MCF 10A (cell line): ENCODE results near the gene R3HDM4. TPM values are rescaled to one million over a fixed set of nuclear protein-coding genes. Genes with fewer than 3 reads are reported as not detected.
A peak's percentile ranks its signal among the peaks of the same experiment; 100 is the strongest.

Source experiments
- BruUV-seq: library from RNA; stranded (reverse); fragments of 400-500 nt; replicated peaks from 2 replicates; lab custom pipeline; 2021; lab: Mats Ljungman, UMichigan
- CTCF ChIA-PET: fragments of 300-600 bp; sonication (Branson Sonifier 250); formaldehyde crosslinking; extraction: SDS; loops from one replicate; lab custom pipeline; 2021; ENCODE audit warnings: antibody characterized with exemption, inconsistent platforms; lab: Yijun Ruan, JAX
- POLR2A ChIA-PET: fragments of 300-600, 350-650 bp; sonication (Branson Sonifier 250); formaldehyde crosslinking; extraction: SDS; loops from one replicate; lab custom pipeline; 2020; ENCODE audit warnings: antibody characterized with exemption, inconsistent platforms; lab: Yijun Ruan, JAX
- DNase-seq: peaks from one replicate; pipeline ENCODE4 v3.0.0-alpha.2; 2018; ENCODE audit not compliant: unreplicated experiment
- H3K27ac Mint-ChIP-seq: one replicate; pipeline ENCODE4 v1.8.0; 2022; ENCODE audit warnings: mild to moderate bottlenecking, low read depth, mixed read lengths; ENCODE audit not compliant: unreplicated experiment
- H3K27me3 Mint-ChIP-seq: one replicate; pipeline ENCODE4 v1.8.0; 2022; ENCODE audit warnings: mixed read lengths; ENCODE audit not compliant: insufficient read depth, unreplicated experiment
- H3K36me3 Mint-ChIP-seq: one replicate; pipeline ENCODE4 v1.8.0; 2022; ENCODE audit warnings: mild to moderate bottlenecking, moderate library complexity, mixed read lengths; ENCODE audit not compliant: insufficient read depth, unreplicated experiment
- H3K4me1 Mint-ChIP-seq: one replicate; pipeline ENCODE4 v1.8.0; 2022; ENCODE audit warnings: mixed read lengths; ENCODE audit not compliant: insufficient read depth, unreplicated experiment
- H3K4me3 Mint-ChIP-seq: one replicate; pipeline ENCODE4 v1.8.0; 2022; ENCODE audit warnings: mild to moderate bottlenecking, moderate library complexity, mixed read lengths; ENCODE audit not compliant: unreplicated experiment
- H3K9me3 Mint-ChIP-seq: one replicate; pipeline ENCODE4 v1.8.0; 2022; ENCODE audit warnings: mixed read lengths; ENCODE audit not compliant: unreplicated experiment
- CTCF ChIP-seq: fragments of 200-600 bp; IDR thresholded peaks from one replicate; pipeline ENCODE4 v1.8.0; 2022; ENCODE audit warnings: antibody characterized with exemption, mild to moderate bottlenecking; ENCODE audit not compliant: unreplicated experiment
- intact Hi-C: fragments of 100-400 bp; cut with micrococcal nuclease; formaldehyde crosslinking; loops from 2 replicates; pipeline ENCODE4 v1.14.1; 2022
- total RNA-seq: library from RNA; stranded (reverse); gene quantifications from 2 replicates; pipeline ENCODE4 v1.2.3, GENCODE V29; 2022

R3HDM4 gene
- total RNA-seq, 1 experiment from 2014 or later: 73.6 TPM

DNA sequence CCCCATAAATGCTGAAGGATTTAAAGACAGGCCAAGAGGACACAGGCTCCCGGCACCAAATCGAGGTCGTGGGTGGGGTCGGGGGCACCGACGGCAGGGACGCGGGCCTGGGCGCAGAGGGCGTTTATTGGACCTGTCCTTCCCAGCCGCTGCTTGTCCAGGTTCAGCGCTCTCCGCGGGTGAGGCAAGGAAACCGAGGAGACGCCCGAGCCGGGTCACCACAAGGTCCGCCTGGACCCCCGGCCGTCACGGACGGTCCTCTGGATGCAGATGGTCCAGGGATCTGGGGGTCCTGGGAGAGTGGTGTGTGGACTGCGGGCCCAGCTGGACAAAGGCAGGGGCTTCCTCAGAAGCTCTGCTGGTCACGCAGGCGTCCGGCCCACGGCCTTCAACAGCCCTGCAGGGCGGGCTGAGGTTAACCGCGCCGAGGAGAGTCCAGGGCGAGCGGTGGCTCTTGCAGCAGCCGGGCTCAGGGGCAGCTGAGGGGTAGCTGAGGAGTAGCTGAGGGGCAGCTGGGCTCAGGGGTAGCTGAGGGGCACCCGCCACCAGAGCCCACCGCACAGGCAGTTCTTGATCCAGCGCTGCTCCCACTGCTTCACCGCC lies 45.1 kb downstream of the R3HDM4 start:
- CTCF ChIA-PET: no interaction called here
- Mint-ChIP-seq H3K4me1 (peaks cover 24% of the 10 kb centered on the region), H3K27ac (no peak overlapping the region), H3K4me3 (no peak overlapping the region), H3K9me3 (no peaks in the 10 kb centered on the region), H3K27me3 (no peaks in the 10 kb centered on the region), H3K36me3 (peaks cover 26% of the 10 kb centered on the region)
- POLR2A ChIA-PET: no interaction called here
- TF ChIP-seq CTCF: no peak
- TSS peak; percentile 58 for BruUV-seq
- DNase-seq: no peak
- intact Hi-C loops: no loop called here

DNA sequence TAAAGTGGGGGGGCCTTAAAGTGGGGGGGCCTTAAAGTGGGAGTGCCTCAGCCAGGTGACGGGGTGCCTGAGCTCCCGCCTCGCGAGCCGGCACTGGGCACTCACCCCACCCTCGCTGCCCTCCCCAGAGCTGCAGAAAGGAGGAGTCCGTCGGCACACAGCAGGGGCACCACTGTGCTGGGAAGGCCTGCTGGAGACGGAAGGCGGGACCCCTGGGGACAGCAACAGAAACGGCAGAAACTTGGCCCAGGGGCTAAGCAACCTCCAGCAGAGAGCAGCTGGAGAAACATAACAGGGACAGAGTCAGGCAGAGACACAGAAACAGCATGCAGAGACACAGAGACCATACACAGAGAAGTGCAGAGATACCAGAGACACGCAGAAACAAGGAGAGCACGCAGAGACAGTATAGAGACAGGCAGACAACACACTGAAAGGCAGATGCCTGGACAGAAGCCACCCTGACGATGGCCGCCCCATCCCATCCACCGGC lies 45.7 kb downstream of the R3HDM4 start:
- BruUV-seq: no TSS peak

GRCh38 chr19:866769-867300 lies 46.2 kb downstream of the R3HDM4 start:
- Mint-ChIP-seq H3K4me3 (no peak overlapping the region), H3K27me3 (no peaks in the 10 kb centered on the region), H3K9me3 (no peaks in the 10 kb centered on the region), H3K27ac (no peak overlapping the region), H3K4me1 (peaks cover 20% of the 10 kb centered on the region), H3K36me3 (peaks cover 26% of the 10 kb centered on the region)
- no peak for DNase-seq
- TF ChIP-seq CTCF: no peak
- intact Hi-C loops: no loop called here
- ChIA-PET POLR2A (no interaction called here), CTCF (no interaction called here)
- no TSS peak for BruUV-seq

More for the DNA sequence above, 45.7 kb downstream of the R3HDM4 start:
- H3K4me1 Mint-ChIP-seq: peaks cover 25% of the 10 kb centered on the region
- POLR2A ChIA-PET: no interaction called here
- no peak overlapping the region for H3K27ac Mint-ChIP-seq
- peaks cover 26% of the 10 kb centered on the region for H3K36me3 Mint-ChIP-seq
- DNase-seq: no peak
- no peak for TF ChIP-seq CTCF
- H3K9me3 Mint-ChIP-seq: no peaks in the 10 kb centered on the region
- H3K27me3 Mint-ChIP-seq: no peaks in the 10 kb centered on the region
- CTCF ChIA-PET: no interaction called here
- H3K4me3 Mint-ChIP-seq: no peak overlapping the region
- intact Hi-C loops: no loop called here

DNA sequence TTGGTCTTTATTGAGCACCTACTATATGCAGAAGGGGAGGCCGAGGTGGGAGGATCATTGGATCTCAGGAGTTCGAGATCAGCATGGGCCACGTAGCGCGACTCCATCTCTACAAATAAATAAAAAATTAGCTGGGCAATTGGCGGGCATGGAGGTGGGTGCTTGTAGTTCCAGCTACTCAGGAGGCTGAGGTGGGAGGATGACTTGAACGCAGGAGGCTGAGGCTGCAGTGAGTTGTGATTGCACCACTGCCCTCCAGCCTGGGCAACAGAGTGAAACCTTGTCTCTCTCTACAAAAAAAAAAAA lies 49.8 kb downstream of the R3HDM4 start:
- TF ChIP-seq CTCF: no peak
- DNase-seq: no peak
- intact Hi-C loops: no loop called here
- Mint-ChIP-seq H3K4me3 (no peak overlapping the region), H3K27me3 (no peaks in the 10 kb centered on the region), H3K4me1 (peaks cover 5% of the 10 kb centered on the region), H3K27ac (no peak overlapping the region), H3K36me3 (peaks cover 12% of the 10 kb centered on the region), H3K9me3 (no peaks in the 10 kb centered on the region)
- ChIA-PET POLR2A (interaction anchor here (0.6 to 1.1 kb wide), 5 partner anchors 13 to 65 kb away, joined by 3 read pairs; no protein-coding TSS in a partner anchor), CTCF (interaction anchor here (0.6 to 0.8 kb wide), 2 partner anchors 60 to 403 kb away, joined by 3 to 5 read pairs; no protein-coding TSS in a partner anchor)
- BruUV-seq: no TSS peak
